Lung microvascular endothelial cell (primary cell): Measurements from ENCODE around the gene FBXO24. TPM values are rescaled to one million over a fixed set of nuclear protein-coding genes. Genes with fewer than 3 reads are reported as not detected.

Experiments used
- DNase-seq, 2 donors: peaks; one replicate each; pipeline versions ENCODE4 v3.0.0 to v3.0.0-alpha.2; 2010; ENCODE audit warnings: low read depth in 2 of 2
- total RNA-seq: library from RNA; depleted of rRNA; stranded (reverse); fragments of >200 nt; gene quantifications from 2 replicates; pipeline ENCODE4 v1.2.1, GENCODE V29; 2014

FBXO24 gene
- total RNA-seq, 1 donor from 2014 or later, result 0.20 TPM

DNA sequence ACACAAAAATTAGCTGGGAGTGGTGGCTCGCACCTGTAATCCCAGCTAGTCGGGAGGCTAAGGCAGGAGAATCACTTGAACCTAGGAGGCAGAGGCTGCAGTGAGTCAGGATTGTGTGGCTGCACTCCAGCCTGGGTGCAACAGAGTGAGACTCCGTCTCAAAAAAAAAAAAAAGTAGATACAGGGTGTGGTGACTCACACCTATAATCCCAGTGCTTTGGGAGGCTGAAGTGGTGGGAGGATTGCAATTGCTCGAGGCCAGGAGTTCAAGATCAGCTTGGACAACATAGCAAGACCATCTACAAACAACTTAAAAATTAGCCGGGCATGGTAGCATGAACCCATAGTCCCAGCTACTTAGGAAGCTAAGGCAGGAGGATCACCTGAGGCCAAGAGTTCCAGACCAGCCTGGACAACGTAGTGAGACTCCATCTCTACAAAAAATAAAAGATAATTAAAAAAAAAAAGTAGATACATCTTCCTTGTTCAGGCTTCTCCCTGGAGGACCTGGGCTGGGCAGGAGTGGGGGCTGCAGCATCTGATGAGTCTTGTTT lies 28.3 kb downstream of the FBXO24 start:
- DNase-seq, result no peak

DNA sequence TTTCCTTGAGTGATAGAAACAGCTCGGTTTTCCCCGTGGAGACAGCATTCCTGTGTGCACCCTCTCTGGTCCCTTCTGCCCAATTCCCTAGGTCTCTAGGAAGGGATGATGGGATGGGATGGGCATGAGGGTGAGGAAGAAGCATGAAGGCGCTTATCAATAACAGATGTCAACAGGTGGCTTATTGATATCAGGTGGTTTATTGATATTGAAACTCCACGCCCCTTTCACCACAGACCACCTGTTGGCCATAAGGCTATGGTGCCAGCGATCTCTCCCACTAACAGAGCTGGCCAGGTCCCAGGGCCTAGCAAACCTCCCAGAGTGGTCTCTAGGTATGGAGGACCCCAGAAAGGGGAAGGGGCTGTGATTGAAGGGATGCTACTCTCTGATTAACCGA lies 34.1 kb downstream of the FBXO24 start:
- no peak for DNase-seq

DNA sequence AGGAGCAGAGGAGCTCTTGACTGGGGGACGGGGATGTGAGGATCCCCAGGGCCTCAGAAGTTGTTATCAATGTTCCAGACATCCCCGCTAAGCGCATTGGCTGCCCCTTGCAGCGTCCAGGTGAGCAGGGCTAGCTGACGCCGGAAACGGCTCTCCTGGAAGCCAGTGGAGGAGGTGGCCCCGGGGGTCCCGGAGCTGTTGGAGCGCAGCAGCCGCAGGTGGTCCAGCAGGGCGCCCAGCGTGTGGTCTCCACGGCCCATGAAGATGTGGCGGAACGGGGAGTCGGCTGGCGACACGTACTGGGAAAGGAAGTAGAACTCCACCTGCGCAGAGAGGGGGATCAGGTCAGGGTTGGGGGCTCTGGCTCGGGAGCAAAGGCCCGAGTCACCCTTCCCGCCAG lies 34.7 kb downstream of the FBXO24 start:
- no peak for DNase-seq

DNA sequence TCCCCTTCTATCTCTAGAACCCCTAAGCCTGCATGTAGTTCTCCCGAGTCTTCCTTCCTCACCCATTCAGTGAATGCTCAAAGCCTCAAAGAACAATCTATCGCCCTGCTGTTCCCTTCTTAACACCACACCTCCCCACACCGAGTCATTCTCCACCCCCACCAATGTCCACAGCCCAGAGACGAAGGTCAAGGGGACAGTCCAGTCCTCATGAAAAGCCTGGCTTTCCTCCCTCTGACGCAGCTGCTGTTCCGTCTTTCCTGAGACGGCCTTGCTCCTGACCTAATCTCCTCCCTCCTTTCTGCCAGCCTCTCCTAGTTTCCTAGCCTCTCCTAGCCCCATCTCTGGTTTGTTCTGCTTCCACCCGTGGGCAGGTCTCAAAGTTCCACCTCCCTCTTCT lies 35.4 kb downstream of the FBXO24 start:
- DNase-seq, result no peak

DNA sequence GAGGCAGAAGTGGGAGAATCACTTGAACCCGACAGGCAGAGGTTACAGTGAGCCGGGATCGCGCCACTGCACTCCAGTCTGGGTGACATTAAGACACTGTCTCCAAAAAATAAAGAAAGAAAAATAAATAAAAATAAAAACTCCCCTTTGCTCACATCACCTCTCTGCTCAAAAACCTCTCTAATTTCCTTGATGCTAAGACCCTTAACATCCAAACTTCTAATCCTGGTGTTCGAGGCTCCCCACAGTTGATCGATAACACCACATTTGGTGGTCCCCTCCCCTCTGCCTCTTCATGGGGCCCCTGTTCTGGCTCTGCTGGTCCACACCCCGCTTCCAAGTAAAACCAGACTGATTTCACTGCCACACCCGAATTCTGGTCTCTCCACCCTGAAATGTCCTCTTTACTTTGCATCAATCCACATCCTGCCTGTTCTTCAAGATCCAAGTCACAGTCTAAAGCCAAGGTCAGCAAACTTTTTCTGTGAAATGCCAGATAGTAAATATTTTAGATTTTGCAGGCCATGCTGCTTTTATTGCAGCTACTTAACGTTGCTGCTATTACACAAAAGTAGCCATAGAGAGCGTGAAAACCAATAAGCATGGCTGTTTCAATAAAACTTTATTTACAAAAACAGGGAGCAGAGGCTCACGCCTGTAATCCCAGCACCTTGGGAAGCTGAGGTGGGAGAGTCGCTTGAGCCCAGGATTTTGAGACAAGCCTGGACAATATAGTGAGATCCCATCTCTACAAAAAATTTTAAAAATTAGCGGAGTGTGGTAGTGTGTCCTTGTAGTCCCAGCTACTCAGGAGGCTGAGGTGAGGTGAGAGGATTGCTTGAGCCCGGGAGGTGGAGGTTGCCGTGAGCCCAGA lies 38.1 kb downstream of the FBXO24 start:
- DNase-seq, result no peak

DNA sequence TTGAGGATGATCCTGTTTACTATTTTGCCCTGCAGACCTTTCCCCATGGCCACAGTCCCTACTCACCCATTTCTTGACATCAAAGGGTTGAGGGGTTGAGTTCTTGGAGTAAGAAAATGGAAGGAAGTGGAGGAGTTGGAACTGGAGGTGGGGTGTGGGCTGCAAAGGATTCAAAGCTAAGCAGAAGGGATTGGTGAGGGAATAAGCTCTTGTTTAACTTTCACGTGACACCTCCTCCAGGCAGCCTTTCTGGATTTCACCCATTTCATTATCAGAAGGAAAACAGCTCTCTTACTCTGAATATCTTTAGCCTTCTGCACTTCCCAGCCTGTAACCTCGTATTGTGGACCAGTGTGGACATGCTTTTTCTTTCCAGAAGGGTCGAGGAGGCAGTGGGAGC lies 39.9 kb downstream of the FBXO24 start:
- no peak for DNase-seq

DNA sequence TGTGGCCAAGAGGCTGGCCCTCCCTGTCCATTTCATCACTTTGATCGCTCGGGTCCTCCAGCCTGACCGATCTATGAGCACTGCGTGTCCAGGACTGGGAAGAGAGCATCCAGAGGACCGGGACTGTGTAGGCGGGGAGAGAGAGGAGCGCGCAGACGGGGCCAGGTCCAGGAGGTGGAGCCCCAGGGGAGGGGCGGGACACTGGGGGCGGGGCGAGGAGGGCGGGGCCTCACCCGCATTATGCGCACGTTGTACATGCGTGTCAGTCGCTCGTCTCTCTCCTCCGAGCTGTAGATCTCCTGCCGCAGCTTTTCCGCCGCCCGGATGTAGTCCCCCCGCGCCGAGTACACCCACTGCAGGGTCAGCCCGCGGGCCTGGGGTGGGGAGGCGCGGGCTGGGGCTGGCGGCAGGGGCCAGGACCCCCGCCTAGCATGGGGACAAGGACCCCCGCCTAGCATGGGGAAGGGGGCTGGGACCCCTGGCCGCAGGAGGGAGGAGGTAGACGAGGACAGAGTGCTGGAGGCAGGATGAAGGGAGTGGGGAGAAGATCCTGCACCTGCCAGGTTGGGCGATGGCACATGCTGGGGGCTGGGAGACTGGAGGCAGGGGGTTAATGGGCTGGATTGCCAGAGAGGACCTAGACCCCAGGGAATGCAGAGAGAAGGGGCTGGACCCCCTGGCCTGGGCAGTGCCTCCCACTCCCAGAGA lies 40.6 kb downstream of the FBXO24 start:
- DNase-seq, result peak; percentile 78 to 87

DNA sequence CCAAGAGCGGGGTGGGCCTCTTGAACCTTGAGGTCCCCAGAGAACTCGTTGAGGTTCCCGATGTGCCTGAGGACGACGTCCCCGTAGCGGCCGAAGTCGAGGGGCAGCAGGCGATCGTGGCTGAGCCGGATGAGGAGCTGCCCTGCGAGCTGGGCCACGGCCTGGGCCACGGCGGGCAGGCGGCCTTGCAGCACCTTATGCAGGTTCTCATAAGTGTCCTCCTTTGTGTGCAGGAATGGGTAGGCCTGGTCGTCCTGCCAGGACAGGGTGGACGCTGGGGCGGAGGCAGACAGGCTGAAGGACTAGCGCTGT lies 41.1 kb downstream of the FBXO24 start:
- no peak for DNase-seq

DNA sequence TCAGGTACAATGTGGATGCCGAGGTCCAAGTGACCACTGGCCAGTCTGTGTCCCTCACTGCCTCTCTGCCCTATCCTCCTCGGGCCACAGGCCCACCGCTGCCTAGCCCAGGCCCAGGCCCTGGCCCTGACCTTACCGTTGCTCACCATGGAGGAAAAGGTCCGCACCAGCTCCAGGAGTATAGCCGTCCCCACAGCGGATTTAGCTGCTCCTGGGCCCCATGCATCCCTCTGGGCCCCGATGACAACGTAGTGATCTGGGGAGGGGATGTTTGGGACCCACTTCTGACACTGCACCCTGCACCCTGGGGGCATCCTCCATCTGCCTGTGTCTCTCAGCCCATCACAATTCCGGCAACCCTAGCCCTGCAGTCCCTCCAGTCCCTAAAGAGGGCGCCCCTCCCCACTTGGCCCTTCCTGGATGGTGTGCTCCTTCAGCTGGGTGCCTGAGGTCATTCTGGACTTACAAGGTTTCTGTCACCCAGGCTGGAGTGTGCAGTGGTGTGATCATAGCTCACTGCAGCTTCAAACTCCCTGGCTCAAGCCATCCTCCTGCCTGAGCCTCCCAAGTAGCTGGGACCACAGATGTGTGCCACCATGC lies 43.1 kb downstream of the FBXO24 start:
- DNase-seq, result peak in 1 of 2 donors; percentile 25

DNA sequence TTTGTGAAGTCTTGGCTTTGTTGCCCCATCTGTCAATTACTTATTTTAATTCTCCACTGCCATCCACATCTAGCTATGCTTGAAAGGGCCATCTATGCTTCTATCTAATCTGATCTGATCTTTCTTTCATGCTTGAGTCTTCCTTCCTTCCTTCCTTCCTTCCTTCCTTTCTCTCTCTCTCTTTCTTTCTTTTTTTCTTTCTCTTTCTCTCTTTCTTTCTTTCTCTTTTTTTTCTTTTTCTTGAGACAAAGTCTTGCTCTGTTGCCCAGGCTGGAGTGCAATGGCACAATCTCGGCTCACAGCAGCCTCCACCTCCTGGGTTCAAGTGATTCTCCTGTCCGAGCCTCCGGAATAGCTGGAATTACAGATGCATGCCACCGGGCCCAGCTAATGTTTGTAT lies 43.9 kb downstream of the FBXO24 start:
- no peak for DNase-seq

DNA sequence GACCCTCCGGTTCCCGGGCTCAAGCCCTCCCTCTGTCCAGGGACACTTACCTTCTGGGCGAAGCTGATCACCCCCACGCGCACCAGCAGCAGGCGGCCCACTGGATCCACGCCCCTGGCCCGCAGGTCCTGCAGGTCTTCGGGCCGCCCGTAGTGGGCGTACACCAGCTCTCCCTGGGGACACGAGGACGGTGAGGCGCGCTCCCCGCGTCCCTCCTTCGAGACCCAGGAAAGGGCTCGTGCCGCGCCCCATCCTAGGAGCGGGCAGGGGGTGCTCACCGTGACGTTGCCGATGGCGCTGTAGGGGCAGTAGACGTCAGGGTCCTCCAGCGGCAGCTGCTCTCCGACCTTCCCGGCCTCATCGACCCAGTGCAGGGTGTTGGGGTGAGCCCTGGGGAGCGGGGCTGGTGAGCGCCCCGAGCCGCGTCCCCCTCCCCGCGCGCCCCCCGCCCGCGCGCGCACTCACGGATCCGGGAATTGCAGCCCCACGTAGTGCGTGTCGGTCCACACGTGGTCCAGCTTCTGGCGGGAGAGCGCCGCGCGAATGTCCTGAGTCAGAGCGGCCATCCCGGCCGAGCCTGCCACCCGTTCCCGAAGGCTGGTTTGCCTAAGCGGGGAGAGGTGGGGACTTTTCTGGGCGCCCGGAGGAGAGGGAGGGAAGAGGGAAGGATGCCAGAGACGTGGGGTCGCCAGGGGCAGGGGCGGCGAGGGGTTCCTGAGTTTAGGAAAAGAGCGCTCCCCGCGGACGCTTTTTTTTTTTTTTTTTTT lies 47.0 kb downstream of the FBXO24 start:
- DNase-seq, result peak; percentile 8 to 44

DNA sequence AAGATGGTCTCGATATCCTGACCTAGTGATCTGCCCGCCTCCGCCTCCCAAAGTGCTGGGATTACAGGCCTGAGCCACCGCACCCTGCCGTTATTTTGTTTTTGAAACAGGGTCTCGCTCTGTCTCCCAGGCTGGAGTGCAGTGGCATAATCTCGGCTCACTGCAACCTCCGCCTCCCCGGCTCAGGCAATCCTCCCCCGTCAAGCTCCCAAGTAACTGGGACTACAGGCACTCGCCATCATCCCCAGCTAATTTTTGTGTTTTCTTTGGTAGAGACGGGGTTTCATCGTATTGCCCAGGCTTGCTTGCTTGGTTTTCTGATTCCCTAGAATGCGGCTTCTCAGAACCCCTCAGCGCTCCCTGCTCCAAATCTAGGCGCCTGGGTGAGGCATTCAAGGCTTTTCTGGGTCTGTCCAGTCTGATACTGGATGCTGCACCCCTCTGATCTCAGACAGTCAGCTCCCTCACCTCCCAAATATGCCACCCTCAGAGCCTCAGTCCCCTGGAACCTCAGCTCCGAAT lies 53.9 kb downstream of the FBXO24 start:
- DNase-seq, result no peak

DNA sequence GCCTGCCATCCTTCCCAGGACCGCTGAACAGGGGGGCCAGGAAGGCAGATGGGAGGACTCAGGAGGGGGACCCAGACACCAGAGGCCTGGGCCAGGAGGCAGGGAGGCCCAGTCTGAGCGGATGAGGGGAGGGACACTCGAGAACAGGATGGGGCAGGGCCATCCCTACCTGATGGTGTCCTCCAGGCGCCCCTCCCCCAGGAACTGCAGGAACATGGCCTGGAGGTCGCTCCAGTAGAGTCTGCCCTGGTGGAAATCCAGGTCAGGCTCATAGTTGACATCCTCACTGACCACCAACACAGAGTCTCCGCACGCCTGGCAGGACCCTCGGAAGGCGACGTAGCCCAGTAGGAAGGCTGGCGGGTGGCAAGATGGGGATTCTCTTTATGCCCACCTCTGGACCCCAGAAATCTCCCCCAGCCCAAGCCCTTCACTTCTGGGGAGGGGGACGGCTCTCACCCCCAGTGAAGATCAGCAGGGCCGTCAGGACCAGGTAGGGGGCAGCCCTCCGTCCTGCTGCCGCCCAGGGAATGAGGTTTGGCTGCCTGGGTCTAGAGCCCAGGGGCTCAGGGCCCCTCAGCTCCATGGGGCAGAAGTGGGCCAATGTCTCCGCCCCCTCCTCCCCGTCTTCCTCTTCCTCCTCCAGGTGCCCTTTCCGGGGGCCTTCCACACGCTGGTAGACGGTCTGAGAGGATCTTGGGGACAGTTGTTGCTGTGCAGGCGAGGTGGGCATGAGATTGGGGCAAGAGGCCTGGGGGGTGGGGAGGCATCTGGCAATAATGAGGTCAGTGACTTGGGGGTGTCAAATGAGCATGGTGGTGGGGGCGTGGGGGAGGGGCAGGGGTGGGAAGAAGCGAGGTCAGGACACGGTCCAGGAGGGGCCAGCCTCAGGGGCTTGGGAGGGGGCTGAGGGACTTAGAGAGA lies 54.7 kb downstream of the FBXO24 start:
- no peak for DNase-seq

DNA sequence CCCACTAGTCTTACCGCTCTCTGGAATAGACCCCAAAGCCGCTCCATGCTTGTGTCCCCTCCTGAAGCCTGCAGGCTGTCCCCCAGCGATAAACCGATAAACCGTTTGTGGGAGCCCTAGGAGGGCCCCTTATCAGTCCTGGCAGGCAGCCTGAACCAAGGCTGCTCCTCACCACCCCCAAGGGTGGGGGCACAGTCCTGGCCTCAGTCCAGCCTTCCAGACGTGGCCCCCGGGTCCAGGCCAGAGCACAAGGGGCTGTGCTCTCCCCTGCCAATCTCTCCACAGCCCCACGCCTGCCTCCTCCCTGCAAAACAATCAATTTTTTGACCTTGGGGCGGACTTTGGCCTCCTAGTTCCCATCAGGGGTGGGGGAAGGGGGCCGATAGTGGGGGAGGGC lies 55.3 kb downstream of the FBXO24 start, which contains the start of gene TFR2:
Gene TFR2, minus strand, starts transcription at position 90 of the 397 bp plus-strand sequence. Its CDS starts 43 bp downstream, at position 47.
- DNase-seq, result no peak

DNA sequence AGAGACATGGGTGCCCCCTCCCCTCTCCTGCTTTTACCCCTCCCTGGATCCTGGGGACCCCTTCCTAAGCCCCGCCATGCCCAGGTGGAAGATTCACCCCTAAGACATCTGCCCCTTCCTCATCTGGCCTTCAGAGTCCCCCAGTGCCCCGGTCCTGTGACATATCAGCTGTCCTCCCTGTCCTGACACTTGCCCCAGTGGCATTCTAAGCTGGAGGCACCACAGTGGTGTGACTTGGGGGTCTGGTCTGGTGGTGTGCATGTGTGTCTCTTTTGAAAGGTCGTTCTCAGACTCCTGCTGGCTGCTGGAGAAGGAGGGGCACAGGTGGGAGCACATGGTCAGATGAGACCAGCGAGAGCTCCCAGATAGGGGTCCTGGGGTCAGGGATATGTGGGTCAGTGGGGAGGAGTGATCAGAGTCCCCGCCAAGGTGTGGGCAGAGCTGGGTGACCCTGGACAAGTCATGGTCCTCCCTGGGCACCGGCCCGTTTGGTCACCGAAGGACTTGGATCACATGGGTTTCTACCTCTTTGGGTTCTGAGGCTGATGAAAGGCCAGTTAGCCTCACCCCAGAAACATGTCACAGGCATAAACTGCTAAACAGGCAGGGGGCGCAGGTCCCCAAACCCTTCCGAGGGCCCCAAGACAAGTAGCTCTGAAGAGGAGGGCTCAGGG lies 55.9 kb downstream of the FBXO24 start:
- no peak for DNase-seq

DNA sequence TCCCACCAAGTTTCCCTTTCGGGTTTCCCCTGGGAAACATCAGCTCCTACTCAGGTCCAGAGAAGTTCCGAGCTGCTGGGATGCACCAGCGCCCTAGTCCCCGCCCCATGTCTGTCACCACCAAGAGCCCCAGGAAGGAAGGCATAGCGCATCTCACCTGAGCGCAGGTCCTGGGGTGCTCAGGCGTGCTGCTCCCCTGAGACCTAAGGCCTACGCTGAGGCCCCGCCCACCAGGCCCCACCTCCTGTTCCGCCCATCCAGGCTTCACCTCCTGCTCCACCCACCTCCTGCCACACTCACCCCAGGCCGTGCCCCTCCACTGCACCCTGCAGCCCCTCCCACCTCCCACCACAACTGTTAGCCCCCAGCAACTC lies 56.4 kb downstream of the FBXO24 start:
- no peak for DNase-seq

DNA sequence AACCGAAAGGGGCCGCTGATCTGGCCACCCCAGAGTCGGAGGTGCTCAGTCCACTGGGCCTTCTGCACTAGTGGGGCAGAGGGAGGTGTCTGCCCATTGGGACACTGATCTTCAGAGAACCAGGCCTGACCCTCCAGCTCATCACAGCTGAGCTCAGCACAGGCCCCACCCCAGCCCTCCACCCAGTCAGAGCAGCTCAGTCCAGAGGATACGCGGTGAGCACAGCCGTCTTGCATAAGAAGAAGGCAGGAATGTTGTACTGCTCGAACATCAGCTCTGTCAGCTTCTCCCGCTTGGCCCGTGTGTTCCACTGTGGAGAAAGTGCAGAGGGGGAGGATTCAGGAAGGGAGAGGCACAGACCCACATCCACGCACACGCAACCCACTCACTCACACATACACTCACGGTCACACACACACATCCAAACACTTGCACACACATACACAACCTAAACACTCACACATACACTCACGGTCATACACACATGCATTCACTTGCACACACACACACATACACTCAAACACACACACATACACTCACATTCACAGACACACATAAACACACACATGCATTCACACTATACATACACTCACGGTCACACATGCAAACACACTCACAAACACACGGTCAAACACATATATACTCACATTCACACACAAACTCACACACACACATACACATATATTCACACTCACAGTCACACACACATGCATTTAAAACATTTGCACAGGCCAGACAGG lies 63.9 kb downstream of the FBXO24 start:
- DNase-seq, result no peak
